HL-60/S4 (cell line): Measurements from ENCODE around the gene ARF1.

Source experiments
- in situ Hi-C: fragments of 300-500 bp; cut with MboI; formaldehyde crosslinking; loops from 2 replicates; pipeline ENCODE4 v1.14.3; 2022; ENCODE audit warnings: low sequenced_read_pairs

Gene ARF1

DNA sequence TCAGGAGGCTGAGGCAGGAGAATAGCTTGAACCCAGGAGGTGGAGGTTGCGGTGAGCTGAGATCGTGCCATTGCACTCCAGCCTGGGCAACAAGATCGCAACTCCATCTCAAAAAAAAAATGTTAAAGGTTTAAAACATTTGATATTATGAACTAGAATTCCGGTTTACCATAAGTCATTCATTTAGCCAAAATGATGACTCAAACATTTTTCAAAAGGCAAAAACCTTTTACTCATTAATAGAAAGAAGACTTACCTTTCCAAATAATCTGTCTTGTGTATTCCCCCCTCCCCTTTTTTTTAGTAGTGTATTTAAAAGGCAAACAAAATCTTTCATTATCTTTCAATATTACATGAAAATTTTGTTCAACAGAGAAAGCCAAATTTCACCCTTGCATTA is 34.8 kb downstream of the ARF1 start:
- in situ Hi-C loops, result no loop called here

DNA sequence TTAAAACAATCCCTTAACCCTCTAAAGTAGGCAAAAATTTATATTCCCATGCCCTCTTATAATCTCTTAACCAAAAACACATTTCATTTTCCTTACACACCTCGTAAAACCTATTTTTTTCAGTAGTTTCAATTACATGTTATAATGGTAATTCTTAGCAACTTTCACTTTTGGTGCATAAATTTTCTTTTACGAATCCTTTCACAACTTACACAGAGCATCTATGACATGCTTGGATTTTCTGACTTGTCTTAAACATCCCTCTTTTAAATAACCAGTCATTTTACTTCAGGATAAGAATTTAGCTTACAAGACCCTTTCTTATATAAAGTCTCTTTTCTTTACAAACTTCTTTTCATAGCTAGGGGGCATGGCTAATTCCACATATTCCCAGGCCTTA is 35.5 kb downstream of the ARF1 start:
- in situ Hi-C loops, result no loop called here

DNA sequence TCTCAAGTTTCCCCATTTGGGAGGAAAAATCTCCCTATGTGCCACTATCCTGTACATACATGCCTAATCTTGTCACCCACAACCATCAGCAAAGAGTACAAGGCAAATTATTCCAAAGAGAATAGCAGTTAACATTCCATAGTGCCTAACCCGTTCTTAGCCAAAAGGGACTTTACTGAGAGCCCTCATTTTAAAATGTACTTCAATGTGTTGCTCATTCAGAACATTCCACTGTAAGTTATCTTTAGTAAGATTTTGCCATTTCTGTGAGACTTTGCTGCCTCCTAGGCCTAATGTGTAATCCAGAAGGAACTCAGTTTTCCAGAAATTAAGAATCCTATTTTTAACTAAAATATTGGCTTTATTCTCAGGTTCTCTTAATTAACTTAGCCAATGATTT is 37.8 kb downstream of the ARF1 start:
- in situ Hi-C loops, result no loop called here

DNA sequence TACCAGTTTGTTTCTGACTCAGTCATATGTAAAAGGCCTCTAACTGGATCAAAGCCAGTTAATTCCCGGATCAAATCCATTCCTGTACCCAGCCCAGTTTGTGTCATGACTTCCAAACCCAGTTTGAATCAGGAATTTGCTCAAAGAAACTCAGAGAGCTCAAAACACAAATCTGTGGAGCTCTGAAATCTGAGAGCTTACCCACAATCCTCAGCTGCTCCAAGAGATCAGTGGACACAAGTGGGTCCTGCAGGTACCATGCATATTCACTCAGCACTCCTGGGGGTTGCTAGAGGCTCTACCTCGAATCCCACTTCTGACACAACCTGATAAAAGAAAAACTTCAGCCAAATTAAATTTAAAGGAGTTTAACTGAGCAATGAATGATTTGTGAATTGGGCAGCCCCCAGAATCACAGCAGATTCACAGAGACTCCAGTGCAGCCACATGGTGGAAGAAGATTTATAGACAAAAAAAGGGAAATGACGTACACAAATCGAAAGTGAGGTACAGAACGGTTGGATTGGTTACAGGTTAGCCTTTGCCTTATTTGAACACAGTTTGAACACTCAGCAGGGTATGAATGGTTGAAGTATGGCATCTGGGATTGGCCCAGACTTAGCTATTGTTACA is 38.5 kb downstream of the ARF1 start:
- in situ Hi-C loops, result no loop called here

DNA sequence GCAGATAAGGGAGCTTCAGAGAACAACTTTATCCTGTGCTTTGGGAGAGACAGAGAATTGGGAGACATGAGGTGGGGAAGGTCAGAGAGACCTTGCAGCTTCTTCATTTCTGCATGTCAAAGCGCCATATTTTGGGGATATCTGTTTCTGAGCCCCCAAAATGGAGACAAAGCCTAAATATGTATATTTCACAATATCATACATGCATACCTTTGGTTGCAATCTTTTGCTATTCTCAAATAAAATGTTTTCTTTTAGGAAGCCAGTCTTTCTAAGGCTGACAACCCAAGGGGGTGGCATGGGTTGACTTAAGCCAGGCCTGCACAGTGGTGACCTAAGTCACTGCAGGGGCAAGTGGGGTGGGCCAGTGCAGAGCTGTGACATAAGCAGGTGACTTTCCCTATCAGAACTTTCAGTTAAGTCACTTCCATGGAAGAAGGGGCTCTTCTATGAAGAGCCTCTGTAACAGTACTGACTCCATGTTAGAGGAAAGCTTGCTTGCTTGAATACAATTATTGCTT is 40.5 kb downstream of the ARF1 start:
- in situ Hi-C loops, result no loop called here

DNA sequence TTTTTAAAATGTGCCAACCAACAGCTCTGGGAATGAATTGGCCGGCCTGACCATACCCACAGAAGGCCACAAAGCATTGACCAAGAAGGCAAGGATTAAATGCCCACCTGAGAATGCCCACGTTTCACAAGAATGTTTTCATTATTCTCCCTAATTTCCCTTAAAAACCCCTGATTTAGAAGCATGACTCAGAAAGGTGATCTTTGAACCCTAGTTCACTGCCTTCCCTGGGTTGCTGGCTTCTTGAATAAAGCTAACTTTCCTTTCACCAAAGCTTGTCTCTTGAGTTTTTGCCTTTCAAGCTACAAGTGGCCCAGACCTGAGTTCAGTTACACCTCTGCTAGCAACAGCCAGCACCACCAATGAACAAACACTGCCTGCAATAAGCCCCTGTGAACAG is 41.0 kb downstream of the ARF1 start:
- in situ Hi-C loops, result no loop called here

DNA sequence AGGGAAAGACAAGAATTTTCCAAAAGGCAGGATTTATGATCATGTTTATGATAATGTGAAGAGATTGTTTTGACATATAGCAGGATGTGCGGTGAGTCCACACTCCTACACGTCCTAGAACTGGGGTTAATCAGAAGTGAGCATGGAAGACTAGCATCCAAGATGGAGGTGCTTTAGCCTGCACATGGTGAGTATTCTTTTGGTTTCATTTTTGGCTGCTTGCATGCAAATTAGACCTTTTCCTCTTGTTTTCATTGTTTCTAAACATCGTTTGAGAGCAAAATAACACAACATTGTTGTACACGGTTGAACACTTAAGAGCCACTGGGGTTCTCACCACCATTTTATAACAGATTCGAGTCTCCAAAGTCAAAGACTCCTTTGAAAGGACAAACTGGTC is 42.7 kb downstream of the ARF1 start:
- in situ Hi-C loops, result no loop called here

DNA sequence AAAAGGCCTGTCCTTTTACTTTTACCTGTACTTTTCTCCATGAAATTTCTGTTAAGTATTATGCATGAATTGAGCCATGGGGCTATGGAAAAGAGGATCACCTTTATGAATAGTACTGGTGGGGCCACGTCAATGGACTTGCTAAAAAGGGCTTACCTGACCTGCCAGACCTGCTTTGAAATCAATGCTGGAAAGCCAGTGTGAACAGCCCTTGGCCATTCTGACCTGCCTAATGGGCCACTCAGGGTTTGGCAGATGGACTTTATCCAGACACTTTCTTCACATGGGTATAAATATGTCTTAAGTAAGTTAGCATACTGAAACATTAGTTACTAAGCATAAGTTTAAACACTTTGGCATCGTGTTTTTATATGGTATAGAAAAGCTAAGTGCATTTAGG is 49.3 kb downstream of the ARF1 start:
- in situ Hi-C loops, result no loop called here

DNA sequence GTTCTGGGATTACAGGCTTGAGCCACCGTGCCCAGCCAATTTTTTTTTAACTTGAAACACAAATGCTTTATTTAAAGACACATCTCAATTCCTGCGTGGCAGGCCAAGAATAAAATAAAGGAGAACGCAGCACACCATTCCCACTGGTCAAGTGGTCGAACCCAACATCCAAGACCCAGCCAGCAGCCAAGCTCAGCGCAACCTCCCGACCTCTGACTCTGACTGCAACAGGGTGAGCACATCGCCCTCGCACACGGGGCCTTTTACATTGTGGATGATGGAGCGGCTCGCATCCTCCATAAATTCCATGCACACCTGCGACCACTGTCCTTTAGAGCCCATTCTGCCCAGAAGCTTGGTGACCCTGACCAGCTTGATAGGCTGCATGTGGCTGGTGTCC is 52.1 kb downstream of the ARF1 start:
- in situ Hi-C loops, result no loop called here

DNA sequence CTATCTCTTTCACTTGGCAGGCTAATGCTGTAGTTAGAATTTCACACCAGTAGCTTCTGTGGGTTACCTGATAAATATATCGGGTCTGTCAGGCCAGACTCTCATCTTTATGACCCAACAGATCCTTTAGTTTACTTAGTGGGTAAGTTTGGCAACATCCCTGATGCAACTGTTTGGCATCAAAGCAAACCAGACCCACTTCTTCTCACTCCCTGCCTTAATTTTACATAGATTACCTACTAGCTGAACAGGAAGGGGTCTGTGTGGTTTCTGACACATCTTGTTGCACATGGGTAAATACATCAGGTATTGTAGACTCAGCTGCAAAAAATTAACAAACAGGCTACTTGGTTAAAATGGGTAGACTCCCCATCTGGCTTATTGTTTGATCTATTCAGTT is 54.4 kb downstream of the ARF1 start:
- in situ Hi-C loops, result no loop called here

DNA sequence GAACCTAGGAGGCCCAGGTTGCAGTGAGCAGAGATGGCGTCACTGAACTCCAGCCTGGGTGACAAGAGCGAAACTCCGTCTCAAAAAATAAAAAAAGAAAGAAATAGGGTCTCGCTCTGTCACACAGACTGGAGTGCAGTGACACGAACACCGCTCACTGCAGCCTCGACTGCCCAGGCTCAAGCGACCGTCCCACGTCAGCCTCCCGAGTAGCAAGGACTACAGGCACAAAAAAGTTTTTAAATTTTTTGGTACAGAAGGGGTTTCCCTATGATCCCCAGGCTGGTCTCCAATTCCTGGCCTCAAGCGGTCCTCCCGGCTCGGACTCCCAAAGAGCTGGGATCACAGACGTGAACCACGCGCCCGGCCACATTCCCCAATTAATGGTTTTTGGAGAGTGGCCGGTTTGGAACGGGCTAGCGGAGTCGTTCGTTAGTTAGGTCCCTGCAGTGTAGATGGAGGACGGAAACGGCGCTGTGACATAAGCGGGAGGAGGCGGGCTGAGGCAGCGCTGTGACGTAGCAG is 57.0 kb downstream of the ARF1 start:
- in situ Hi-C loops, result no loop called here

DNA sequence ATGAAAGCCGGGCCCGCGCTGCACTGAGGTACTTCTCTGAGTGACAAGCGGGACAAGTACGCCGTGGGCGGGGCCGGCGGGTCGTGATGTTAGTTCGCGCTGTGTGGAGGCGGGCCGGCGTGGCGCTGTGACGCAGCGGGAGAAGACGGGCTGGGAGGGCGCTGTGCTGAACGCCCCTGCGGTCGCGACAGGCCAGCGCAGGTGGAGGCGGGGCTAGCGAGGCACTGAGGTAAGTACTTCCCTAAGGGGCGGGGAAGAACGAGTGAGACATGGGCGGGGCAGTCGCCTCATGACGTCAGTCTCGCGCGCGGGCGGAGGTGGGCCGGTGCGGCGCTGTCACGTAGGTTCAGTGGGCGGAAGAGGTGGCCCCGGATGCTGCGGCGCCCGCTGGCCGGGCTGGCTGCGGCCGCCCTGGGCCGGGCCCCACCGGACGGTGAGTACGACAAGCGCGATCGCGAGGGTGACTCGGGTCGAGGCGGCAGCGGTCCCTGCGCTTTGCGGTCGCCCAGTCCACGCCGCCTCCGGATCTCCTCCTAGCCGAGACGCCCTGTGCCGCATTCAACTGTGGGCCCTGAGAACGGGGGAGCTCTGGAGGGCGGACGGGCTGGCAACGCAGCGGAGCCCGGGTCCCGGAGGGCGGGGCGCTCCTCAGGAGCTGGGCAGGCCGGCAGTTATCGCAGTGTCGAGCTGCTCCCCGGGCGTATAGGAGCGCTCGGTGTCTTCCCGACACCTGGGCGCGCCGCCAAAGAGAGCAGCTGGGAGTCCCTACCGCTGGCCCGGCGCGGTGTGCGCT is 57.6 kb downstream of the ARF1 start, which contains the start of gene GUK1:
GUK1 (plus strand) TSS at position 349 of the 793 bp plus-strand sequence; CDS start at position 373, 24 bp downstream.
- in situ Hi-C loops, result no loop called here

DNA sequence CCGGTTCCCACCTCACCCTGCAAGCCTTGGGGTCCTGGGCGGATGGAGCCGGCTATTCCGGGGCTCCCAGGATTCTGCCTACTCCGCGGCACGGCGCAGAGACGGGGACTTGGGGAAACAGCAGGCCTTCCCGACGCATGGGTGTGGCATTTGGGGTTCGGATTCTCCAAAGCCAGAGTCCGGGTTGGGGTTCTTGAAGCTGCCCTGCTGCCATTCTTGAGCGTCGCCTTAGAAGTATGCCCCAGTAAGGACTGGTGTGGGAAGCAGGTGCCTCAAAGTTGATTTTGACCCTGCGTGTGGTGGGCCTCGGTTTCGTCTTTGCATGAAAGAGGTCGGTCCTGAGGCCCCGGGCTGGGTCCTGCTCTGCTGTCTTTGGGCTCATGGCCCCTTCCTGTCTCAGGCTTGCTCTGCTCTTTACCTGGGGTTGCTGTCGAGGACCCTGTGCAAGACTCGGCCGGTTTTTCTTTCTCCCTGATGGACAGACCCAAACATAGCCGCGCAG is 58.3 kb downstream of the ARF1 start:
- in situ Hi-C loops, result no loop called here

DNA sequence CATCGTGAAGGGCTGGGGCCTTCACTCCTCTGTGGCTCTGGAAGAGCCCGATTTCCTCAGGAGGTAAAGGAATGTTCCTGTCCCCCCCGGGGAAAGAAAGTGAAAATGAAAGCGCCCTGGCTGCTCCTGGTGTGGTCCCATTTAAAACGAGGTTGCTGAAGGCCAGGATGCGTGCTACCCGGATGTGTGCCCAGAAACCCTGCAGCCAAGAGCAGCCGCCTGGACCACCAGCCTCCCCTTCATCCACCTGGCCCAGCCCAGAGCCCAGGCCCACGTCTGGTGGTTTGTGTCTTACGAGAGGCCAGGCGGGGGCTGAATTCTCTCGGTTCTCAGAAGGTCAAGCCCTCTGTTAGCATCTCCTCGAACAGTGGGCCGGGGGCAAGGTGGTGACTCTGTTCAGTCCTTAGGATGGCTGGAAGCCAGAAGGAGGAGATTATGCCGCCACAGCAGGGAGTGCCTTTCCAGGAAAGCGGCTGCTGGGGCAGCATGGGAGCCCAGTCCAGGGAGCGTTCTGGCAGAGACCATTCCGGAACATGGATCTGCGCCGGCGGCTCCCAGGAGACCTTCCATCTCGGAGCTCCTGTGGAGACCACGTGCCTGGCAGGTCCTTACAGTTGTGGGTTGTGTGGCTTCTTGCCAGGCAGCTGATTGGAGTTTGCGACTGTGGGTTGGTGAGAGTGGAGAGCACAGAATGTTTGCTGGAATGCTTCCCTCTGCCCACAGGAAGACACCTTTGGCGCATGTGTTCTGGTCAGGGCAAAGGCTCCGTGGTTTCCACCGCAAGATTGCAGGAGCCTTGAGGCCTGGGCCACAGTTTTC is 58.9 kb downstream of the ARF1 start:
- in situ Hi-C loops, result no loop called here

DNA sequence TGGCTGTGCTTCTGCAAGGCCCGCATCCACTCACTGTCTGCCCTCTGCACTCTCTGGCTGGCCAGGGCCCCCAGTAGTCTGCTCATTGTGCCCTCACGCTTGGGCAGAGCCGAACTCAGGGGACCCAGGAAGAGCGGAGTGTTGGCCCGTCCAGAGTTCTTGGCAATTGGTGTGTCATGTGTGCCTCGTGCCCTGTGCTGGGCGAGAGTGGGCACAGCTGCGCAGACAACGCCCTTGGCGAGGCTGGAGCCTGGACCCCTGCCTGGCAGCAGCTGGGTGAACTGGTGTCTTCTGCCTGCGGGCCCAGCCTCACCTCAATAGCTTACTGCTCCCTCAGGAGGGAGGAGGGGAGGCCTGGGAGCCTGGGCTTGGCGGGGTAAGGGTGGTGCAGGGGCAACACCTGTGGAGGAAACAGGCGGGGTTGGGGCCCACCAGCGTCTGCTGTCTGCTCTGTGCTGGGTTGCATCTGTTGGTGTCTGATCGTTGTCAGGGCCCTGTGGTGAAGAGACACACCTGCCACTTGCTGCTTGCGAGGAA is 59.7 kb downstream of the ARF1 start:
- in situ Hi-C loops, result no loop called here

DNA sequence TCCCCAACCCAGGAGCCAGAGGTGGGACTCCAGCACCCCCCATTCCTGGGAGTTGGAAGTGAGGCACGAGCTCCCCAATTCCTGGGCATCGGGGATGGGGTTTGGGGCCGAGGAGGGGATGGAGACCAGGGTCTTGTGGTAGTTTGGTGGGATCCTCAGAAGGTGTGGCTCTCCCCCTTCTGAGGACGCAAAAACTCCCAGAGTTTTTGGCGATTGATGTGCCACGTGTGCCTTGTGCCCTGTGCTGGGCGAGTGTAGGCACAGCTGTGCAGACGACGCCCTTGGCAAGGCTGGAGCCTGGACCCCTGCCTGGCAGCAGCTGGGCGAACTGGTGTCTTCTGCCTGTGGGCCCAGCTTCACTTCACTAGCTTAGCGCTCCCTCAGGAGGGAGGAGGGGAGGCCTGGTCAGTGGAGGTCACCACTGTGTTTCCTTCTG is 60.2 kb downstream of the ARF1 start:
- in situ Hi-C loops, result no loop called here

DNA sequence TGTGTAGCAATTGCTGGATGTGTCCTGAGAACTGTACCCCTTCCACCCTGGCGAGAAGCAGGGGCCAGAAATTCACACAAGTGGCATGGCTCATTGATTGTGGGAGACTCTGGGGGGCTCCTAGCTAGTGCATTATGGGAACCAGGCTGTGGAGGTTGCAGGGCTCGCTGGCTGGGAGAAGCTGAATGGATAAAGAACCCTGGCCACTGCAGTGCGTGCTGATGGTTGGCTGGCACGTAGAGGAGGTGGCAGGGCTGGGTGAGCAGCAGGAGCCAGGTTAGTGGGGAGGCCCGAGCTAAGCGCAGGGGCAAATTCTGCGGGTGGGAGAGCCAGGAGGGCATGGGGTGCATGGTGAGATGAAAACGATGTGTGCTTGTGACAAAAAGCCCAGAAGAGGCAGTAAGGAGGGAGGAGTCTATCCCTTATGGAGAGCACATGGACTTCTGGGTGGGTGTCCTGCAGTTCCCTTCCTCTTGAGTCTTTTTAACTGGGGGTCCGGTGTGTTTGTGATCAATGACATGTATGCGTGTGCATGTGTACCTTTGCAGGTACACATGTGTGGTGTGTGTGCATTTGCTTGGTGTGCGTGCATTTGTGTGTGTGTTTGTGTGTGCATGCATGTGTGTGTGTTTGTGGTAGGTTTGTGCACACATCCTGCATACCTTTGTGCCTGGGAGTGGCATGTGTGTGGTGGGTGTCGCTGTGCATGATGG is 61.1 kb downstream of the ARF1 start:
- in situ Hi-C loops, result no loop called here

DNA sequence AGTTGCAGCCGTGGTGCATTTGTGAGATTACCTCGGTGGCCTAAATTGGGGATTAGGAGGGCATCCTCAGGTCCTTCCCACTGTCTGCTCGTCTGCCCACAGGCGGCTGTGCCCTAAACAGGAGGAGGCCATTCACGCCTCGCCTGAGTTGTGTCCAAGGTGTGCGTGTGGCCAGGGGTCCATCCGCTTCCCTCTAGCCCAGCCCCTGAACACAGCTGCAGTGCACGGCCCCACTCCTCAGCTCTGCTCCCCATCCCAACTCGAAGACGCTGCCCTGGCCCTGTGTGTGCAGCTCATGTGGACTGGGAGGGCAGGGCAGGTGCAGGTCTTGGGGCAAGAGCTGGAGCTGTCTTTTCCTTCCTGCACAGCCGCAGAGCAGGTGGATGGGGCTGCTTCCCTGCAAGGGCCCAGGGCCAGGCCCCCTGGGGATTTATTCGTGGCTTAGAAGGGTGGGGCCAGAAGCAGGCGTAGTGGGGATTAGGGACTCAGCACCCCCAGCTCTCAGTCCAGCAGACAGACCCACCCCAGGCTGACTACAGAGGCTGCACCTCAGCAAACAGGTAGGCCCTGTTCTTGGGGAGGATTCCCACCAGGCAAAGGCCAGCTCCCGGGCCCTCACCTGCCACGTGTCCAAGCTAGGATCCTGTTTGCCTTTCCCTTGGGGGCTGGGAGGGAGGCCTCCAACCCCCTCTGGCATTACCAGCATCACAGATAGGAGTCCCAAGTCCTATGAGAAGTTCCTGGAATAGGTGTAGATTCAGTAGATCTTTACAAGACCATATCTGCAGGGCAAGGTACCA is 61.9 kb downstream of the ARF1 start:
- in situ Hi-C loops, result no loop called here

DNA sequence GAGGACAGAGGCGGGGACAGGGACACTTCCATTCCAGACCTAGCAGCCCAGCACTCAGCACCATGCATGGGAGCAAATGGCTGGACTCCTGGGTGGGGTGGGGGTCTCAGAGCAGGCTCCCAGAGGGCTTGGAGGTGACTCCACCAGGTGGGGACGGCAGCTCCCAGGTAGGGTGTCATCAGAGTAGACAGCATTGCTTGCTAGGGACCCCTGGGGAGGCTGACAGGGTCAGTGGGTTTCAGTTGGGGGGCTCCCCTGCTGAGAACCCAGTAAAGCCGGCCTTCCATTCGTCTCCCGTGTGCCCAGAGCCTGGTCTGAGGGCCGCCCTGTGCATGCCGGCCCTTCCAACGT is 62.5 kb downstream of the ARF1 start:
- in situ Hi-C loops, result no loop called here
